Gastrocnemius medialis (tissue), 4 donors: Measurements from ENCODE around the gene BLVRA. TPM values are rescaled to one million over a fixed set of nuclear protein-coding genes. Genes with fewer than 3 reads are reported as not detected.
"Not testable (repeated sequence)": the region's sequence is repeated elsewhere in the genome, so short reads cannot be mapped to it uniquely, and the experiment has no call there.

Experiments
- ATAC-seq, 2 donors: fragments of 150-250 bp; one replicate each; pipeline ENCODE4 v1.9.1; 2016
- DNase-seq, 2 donors: peaks; one replicate each; pipeline ENCODE4 v3.0.0-alpha.2; 2019
- H3K27ac ChIP-seq, 4 donors: fragments of 200-600 bp; sonication (generic); 1 replicate in 1 of 4; 2 replicates in 3 of 4; pipeline ENCODE4 v1.5.1; 2016 to 2018; ENCODE audit warnings: mild to moderate bottlenecking in 2 of 4, moderate library complexity in 1 of 4
- H3K27me3 ChIP-seq, 3 donors: fragments of 200-600 bp; sonication (generic) in 2 of 3; 1 replicate in 1 of 3; 2 replicates in 2 of 3; pipeline versions ENCODE4 v1.5.1 to v1.6.0; 2016 to 2019; ENCODE audit warnings: mild to moderate bottlenecking in 1 of 3, moderate library complexity in 1 of 3
- H3K36me3 ChIP-seq, 2 donors: fragments of 200-600 bp; sonication (generic) in 1 of 2; one replicate each; pipeline ENCODE4 v1.5.1; 2017 to 2018
- H3K4me1 ChIP-seq, 2 donors: fragments of 200-600 bp; sonication (generic) in 1 of 2; one replicate each; pipeline ENCODE4 v1.5.1; 2016 to 2017; ENCODE audit warnings: mild to moderate bottlenecking in 2 of 2
- H3K4me3 ChIP-seq, 4 donors: fragments of 200-600 bp; sonication (generic) in 3 of 4; 1 replicate in 1 of 4; 2 replicates in 3 of 4; pipeline ENCODE4 v1.5.1; 2016 to 2019; ENCODE audit warnings: mild to moderate bottlenecking in 2 of 4
- H3K9me3 ChIP-seq, 3 donors: fragments of 200-600 bp; sonication (generic) in 2 of 3; 1 replicate in 1 of 3; 2 replicates in 2 of 3; pipeline ENCODE4 v1.5.1; 2016 to 2019
- CTCF ChIP-seq, 5 experiments: fragments of 450-650 bp in 3 of 5; fragments of 200-600 bp in 2 of 5; sonication (generic) in 2 of 5; IDR thresholded peaks in 4 of 5; conservative IDR thresholded peaks in 1 of 5; 1 replicate in 4 of 5; 2 replicates in 1 of 5; pipeline ENCODE4 v1.5.1; 2016 to 2019; ENCODE audit warnings: antibody characterized with exemption in 5 of 5, mild to moderate bottlenecking in 3 of 5, moderate library complexity in 3 of 5
- POLR2A ChIP-seq, 2 donors: fragments of 450-650 bp; IDR thresholded peaks; one replicate each; pipeline ENCODE4 v1.6.1; 2017; ENCODE audit warnings: antibody characterized with exemption in 2 of 2, mild to moderate bottlenecking in 2 of 2, moderate library complexity in 2 of 2
- in situ Hi-C, 4 donors: fragments of 200-750 bp; cut with MboI; loops; one replicate each; pipeline versions ENCODE4 v1.15.0 to v1.8.0; 2017; ENCODE audit warnings: low sequenced_read_pairs in 4 of 4
- intact Hi-C: fragments of 100-400 bp; cut with DNase I; formaldehyde crosslinking; loops from one replicate; pipeline ENCODE4 v1.15.1; 2023; ENCODE audit warnings: low total_unique reads
- total RNA-seq, 4 donors: library from RNA; depleted of rRNA; stranded (reverse); fragments of >200 nt; gene quantifications; one replicate each; pipeline versions ENCODE4 v1.1.0 to v1.2.3, GENCODE V29; 2016

The BLVRA gene
- total RNA-seq, 4 donors from 2014 or later: 26.7 to 45.9 (median 29.3) TPM

GRCh38 chr7:43727494-43727893 lies 31.0 kb upstream of the BLVRA start:
- no peak for DNase-seq
- in situ Hi-C loops (no loop called here), intact Hi-C loops (loop anchor here (5.0 to 10.0 kb wide), 2 partner anchors 55 to 793 kb away; partner anchors contain the start of genes MRPL32 and PSMA2)
- no peaks in the 10 kb centered on the region for H3K36me3 ChIP-seq
- TF ChIP-seq POLR2A (IDR thresholded peaks at IDR 0.05): no peak
- TF ChIP-seq CTCF (IDR thresholded peaks at IDR 0.05 in 4 of 5, conservative IDR thresholded peaks at IDR 0.05 in 1 of 5): no peak
- H3K27ac ChIP-seq: peak overlapping the region in 1 of 4 donors; percentile 93
- H3K9me3 ChIP-seq: no peaks in the 10 kb centered on the region
- no peak overlapping the region for H3K4me3 ChIP-seq
- peaks cover 43 to 47% of the 10 kb centered on the region in 2 donors for H3K4me1 ChIP-seq
- ATAC-seq: no peak
- no peaks in the 10 kb centered on the region for H3K27me3 ChIP-seq

- Histone ChIP-seq H3K4me1 (peaks cover 35 to 36% of the 10 kb centered on the region in 2 donors), H3K27ac (peak within 1 kb of the TSS; percentile 80 to 94 (median 93)), H3K9me3 (no peaks in the 10 kb centered on the region), H3K36me3 (no peaks in the 10 kb centered on the region), H3K27me3 (no peaks in the 10 kb centered on the region), H3K4me3 (peak within 1 kb of the TSS; percentile 62 to 84 (median 73))
- DNase-seq (peak; percentile 79 to 90), ATAC-seq (peak; percentile 96 to 97)
- TF ChIP-seq CTCF (IDR thresholded peaks at IDR 0.05 in 4 of 5, conservative IDR thresholded peaks at IDR 0.05 in 1 of 5) (no peak), POLR2A (IDR thresholded peaks at IDR 0.05) (peak; percentile 54 to 65)
- intact Hi-C loops: loop anchor here (2.0 to 10.0 kb wide), 3 partner anchors 53 to 795 kb away; partner anchors contain the start of genes MRPL32, PSMA2 and STK17A
- in situ Hi-C loops: no loop called here
These were observed 29.1 kb upstream of the BLVRA start, which contains the start of gene COA1 for GRCh38 chr7:43729214-43729923. TSS of gene COA1 (minus strand) at chr7:43729523. CDS start at chr7:43648614, 80,909 bp downstream.

GRCh38 chr7:43729924-43730248 lies 28.6 kb upstream of the BLVRA start:
- no peaks in the 10 kb centered on the region for H3K36me3 ChIP-seq
- no peaks in the 10 kb centered on the region for H3K27me3 ChIP-seq
- intact Hi-C loops: loop anchor here (2.0 to 10.0 kb wide), 3 partner anchors 52 to 795 kb away; partner anchors contain the start of genes MRPL32, PSMA2 and STK17A
- peaks cover 35 to 36% of the 10 kb centered on the region in 2 donors for H3K4me1 ChIP-seq
- H3K9me3 ChIP-seq: no peaks in the 10 kb centered on the region
- H3K27ac ChIP-seq: peak overlapping the region; percentile 80 to 94 (median 93)
- in situ Hi-C loops: no loop called here
- peak overlapping the region; percentile 62 to 84 (median 73) for H3K4me3 ChIP-seq
- ATAC-seq (peak; percentile 33 to 57), DNase-seq (no peak)
- no peak for TF ChIP-seq POLR2A (IDR thresholded peaks at IDR 0.05)
- no peak for TF ChIP-seq CTCF (IDR thresholded peaks at IDR 0.05 in 4 of 5, conservative IDR thresholded peaks at IDR 0.05 in 1 of 5)

GRCh38 chr7:43731494-43731893 lies 27.0 kb upstream of the BLVRA start:
- intact Hi-C loops, H3K27ac ChIP-seq, H3K4me3 ChIP-seq, H3K36me3 ChIP-seq, H3K27me3 ChIP-seq, in situ Hi-C loops, H3K9me3 ChIP-seq, DNase-seq, ATAC-seq: not testable (repeated sequence)
- peaks cover 21 to 23% of the 10 kb centered on the region in 2 donors for H3K4me1 ChIP-seq

- H3K9me3 ChIP-seq, H3K27ac ChIP-seq, in situ Hi-C loops, H3K36me3 ChIP-seq, H3K4me3 ChIP-seq, H3K4me1 ChIP-seq, DNase-seq, ATAC-seq, intact Hi-C loops, H3K27me3 ChIP-seq: not testable (repeated sequence)
These were observed 23.7 kb upstream of the BLVRA start for GRCh38 chr7:43734575-43735332.
